SK-N-MC (cell line): ENCODE measurements around the gene ELOB.

Experiments used
- EZH2 ChIP-seq: fragments of 200-600 bp; sonication (generic); IDR thresholded peaks from one replicate; pipeline ENCODE4 v1.6.1; 2017; ENCODE audit warnings: antibody characterized with exemption
- POLR2AphosphoS5 ChIP-seq: IDR thresholded peaks from 2 replicates; pipeline ENCODE4 v1.6.1; 2012; ENCODE audit warnings: mild to moderate bottlenecking, low read depth, low read length, borderline replicate concordance

DNA sequence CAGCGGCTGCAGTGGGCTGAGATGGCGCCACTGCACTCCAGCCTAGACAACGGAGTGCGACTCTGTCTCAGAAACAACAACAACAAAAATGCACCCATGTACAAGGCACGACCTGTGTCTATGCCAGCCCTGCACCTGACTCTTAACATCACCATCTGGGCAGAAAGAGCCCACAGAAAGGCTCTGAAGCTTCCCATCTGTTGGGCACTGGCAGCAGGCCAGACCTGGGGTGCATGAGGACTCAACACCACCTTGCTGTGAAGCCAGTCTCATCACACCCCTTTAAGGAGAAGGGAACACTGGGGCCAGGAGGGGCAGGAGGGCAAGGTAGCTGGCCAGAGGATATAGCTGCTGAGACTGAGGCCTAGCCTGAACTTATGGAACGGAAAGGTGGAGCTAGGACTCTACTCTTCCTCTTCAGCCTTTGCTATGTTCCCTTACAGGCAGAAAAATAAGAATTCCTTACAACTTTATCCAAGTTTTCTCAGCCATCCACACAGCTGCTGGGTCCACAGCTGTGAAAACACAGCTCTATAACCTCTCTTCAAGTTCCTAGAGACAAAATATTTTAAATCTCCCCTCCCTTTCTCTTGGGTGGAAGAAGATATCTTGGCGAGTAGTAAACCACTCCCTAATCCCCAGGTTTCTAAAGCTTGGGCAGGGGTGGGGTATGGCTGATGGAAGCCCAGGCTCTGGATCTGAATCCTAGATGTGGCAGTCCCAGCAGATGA, 2.8 kb downstream of the ELOB start:
- TF ChIP-seq POLR2AphosphoS5 = no peak
- TF ChIP-seq EZH2 = no peak
